Measurements from ENCODE around the gene OR6B1.

The OR6B1 gene

DNA sequence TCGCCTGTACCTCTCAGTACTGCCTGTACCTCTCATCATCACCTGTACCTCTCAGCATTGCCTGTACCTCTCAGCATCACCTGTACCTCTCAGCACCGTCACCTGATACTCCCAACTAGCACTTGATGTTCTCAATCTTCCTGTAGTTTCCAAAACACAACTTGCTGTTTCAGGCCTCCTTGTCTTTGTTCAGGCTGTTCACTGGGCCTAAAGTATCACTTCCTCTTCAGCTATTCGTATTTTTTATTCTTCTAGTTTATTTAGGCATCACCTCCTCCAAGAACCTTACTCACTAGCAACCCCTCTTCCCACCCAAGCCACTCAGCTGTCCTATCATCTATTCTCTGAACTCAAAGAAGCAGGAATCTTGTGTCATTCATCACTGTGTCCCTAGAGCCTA lies 24.1 kb downstream of the OR6B1 start:
- Histone ChIP-seq H3K27ac (ENCODE audit: low read depth, low read length) (no peak overlapping the region), H3F3A (ENCODE audit: control insufficient read depth, insufficient read depth) (no peaks in the 10 kb centered on the region), H3K4me1 (ENCODE audit: control insufficient read depth, low read length) (no peaks in the 10 kb centered on the region), H4K20me1 (ENCODE audit: control insufficient read depth, insufficient read depth, low read depth, low read length) (no peaks in the 10 kb centered on the region), H3K36me3 (ENCODE audit: control insufficient read depth, low read length) (no peaks in the 10 kb centered on the region), H3K27me3 (ENCODE audit: control insufficient read depth, low read length) (0 out of 2 replicates have a peak, but pooled peaks cover 3% of the 10 kb centered on the region), H3K4me2 (ENCODE audit: low read length) (no peak overlapping the region), H3K4me3 (ENCODE audit: low read length) (no peak overlapping the region), H3K9me2 (replicated peaks; ENCODE audit: control insufficient read depth, low read length) (no peaks in the 10 kb centered on the region), H3K79me2 (ENCODE audit: control insufficient read depth, low read length) (no peaks in the 10 kb centered on the region), H3K9me3 (ENCODE audit: control insufficient read depth, insufficient read depth, low read length) (no peaks in the 10 kb centered on the region)
- no peak for TF ChIP-seq EZH2phosphoT487 (IDR thresholded peaks at IDR 0.05; ENCODE audit: borderline replicate concordance, low read length)
- TF ChIP-seq, protein P1, sequence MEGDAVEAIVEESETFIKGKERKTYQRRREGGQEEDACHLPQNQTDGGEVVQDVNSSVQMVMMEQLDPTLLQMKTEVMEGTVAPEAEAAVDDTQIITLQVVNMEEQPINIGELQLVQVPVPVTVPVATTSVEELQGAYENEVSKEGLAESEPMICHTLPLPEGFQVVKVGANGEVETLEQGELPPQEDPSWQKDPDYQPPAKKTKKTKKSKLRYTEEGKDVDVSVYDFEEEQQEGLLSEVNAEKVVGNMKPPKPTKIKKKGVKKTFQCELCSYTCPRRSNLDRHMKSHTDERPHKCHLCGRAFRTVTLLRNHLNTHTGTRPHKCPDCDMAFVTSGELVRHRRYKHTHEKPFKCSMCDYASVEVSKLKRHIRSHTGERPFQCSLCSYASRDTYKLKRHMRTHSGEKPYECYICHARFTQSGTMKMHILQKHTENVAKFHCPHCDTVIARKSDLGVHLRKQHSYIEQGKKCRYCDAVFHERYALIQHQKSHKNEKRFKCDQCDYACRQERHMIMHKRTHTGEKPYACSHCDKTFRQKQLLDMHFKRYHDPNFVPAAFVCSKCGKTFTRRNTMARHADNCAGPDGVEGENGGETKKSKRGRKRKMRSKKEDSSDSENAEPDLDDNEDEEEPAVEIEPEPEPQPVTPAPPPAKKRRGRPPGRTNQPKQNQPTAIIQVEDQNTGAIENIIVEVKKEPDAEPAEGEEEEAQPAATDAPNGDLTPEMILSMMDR (IDR thresholded peaks at IDR 0.05; ENCODE audit: low read depth, low read length, poor library complexity, severe bottlenecking) = no peak

GRCh38 chr7:144026203-144026883 lies 26.2 kb downstream of the OR6B1 start:
- Histone ChIP-seq H3K36me3 (ENCODE audit: control insufficient read depth, low read length) (no peaks in the 10 kb centered on the region), H3K27ac (ENCODE audit: low read depth, low read length) (no peak overlapping the region), H3F3A (ENCODE audit: control insufficient read depth, insufficient read depth) (no peaks in the 10 kb centered on the region), H3K9me3 (ENCODE audit: control insufficient read depth, insufficient read depth, low read length) (no peaks in the 10 kb centered on the region), H3K4me3 (ENCODE audit: low read length) (no peak overlapping the region), H3K27me3 (ENCODE audit: control insufficient read depth, low read length) (0 out of 2 replicates have a peak, but pooled peaks cover 3% of the 10 kb centered on the region), H3K9me2 (replicated peaks; ENCODE audit: control insufficient read depth, low read length) (no peaks in the 10 kb centered on the region), H3K79me2 (ENCODE audit: control insufficient read depth, low read length) (no peaks in the 10 kb centered on the region), H4K20me1 (ENCODE audit: control insufficient read depth, insufficient read depth, low read depth, low read length) (no peaks in the 10 kb centered on the region), H3K4me2 (ENCODE audit: low read length) (no peak overlapping the region), H3K4me1 (ENCODE audit: control insufficient read depth, low read length) (no peaks in the 10 kb centered on the region)
- TF ChIP-seq, protein P1 (IDR thresholded peaks at IDR 0.05; ENCODE audit: low read depth, low read length, poor library complexity, severe bottlenecking) = no peak
- TF ChIP-seq EZH2phosphoT487 (IDR thresholded peaks at IDR 0.05; ENCODE audit: borderline replicate concordance, low read length) = no peak

DNA sequence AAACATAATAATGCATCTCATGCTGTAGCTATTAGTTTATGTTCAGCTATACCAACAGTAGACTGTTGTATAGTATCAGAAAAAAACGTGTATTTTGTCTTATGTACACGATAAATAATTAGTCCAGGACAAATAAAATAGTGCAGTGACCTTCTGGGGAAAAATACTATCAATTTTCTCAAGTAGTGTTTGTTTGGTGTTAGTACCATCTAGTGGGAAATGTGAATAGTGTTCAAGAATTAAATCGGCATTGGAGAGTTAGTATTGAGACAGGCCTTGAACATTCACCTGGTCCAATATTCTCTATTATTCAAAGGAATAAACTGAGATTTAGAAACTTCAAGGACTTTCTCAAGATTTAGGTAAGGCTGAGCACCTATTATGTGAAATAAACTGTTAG lies 26.9 kb downstream of the OR6B1 start:
- no peak overlapping the region for H3K4me3 ChIP-seq (ENCODE audit: low read length)
- H3K79me2 ChIP-seq (ENCODE audit: control insufficient read depth, low read length) = no peaks in the 10 kb centered on the region
- H3K9me3 ChIP-seq (ENCODE audit: control insufficient read depth, insufficient read depth, low read length) = no peaks in the 10 kb centered on the region
- H3K4me1 ChIP-seq (ENCODE audit: control insufficient read depth, low read length) = no peaks in the 10 kb centered on the region
- H3K27ac ChIP-seq (ENCODE audit: low read depth, low read length) = no peak overlapping the region
- H3K36me3 ChIP-seq (ENCODE audit: control insufficient read depth, low read length) = no peaks in the 10 kb centered on the region
- H3K4me2 ChIP-seq (ENCODE audit: low read length) = no peak overlapping the region
- H3F3A ChIP-seq (ENCODE audit: control insufficient read depth, insufficient read depth) = no peaks in the 10 kb centered on the region
- no peak for TF ChIP-seq EZH2phosphoT487 (IDR thresholded peaks at IDR 0.05; ENCODE audit: borderline replicate concordance, low read length)
- TF ChIP-seq, protein P1 (IDR thresholded peaks at IDR 0.05; ENCODE audit: low read depth, low read length, poor library complexity, severe bottlenecking) = no peak
- H4K20me1 ChIP-seq (ENCODE audit: control insufficient read depth, insufficient read depth, low read depth, low read length) = no peaks in the 10 kb centered on the region
- no peaks in the 10 kb centered on the region for H3K9me2 ChIP-seq (replicated peaks; ENCODE audit: control insufficient read depth, low read length)
- H3K27me3 ChIP-seq (ENCODE audit: control insufficient read depth, low read length) = 0 out of 2 replicates have a peak, but pooled peaks cover 3% of the 10 kb centered on the region

All from DOHH2 (cell line).